H9 (cell line): Measurements from ENCODE around the gene TOR3A. TPM values are rescaled to one million over a fixed set of nuclear protein-coding genes. Genes with fewer than 3 reads are reported as not detected.

Experiments
- DNase-seq: peaks from one replicate; pipeline ENCODE4 v3.0.0-alpha.2; 2017
- H2AFZ ChIP-seq: one replicate; pipeline ENCODE4 v1.6.1; 2013; ENCODE audit warnings: mild to moderate bottlenecking, low read length, control low read depth, moderate library complexity
- H2AK5ac ChIP-seq: 2 replicates; pipeline ENCODE4 v1.6.1; 2013; ENCODE audit warnings: low read length, control low read depth, mixed read lengths; ENCODE audit not compliant: insufficient read length
- H2BK120ac ChIP-seq: one replicate; pipeline ENCODE4 v1.6.1; 2013; ENCODE audit warnings: low read depth, mild to moderate bottlenecking, low read length, control low read depth, inconsistent platforms; ENCODE audit not compliant: poor library complexity, severe bottlenecking
- H2BK12ac ChIP-seq: 2 replicates; pipeline ENCODE4 v1.6.1; 2013; ENCODE audit warnings: low read length, control low read depth, mixed read lengths, low read depth; ENCODE audit not compliant: insufficient read length
- H2BK15ac ChIP-seq: 2 replicates; pipeline ENCODE4 v1.6.1; 2013; ENCODE audit warnings: low read depth, low read length, control low read depth
- H2BK20ac ChIP-seq: one replicate; pipeline ENCODE4 v1.6.1; 2013; ENCODE audit warnings: low read depth, mild to moderate bottlenecking, low read length, control low read depth, inconsistent platforms; ENCODE audit not compliant: poor library complexity, severe bottlenecking
- H2BK5ac ChIP-seq: 2 replicates; pipeline ENCODE4 v1.6.1; 2013; ENCODE audit warnings: low read length, control low read depth, mixed read lengths; ENCODE audit not compliant: insufficient read length
- H3K14ac ChIP-seq: 2 replicates; pipeline ENCODE4 v1.6.1; 2013; ENCODE audit warnings: low read length, control low read depth; ENCODE audit not compliant: insufficient read depth
- H3K18ac ChIP-seq: 2 replicates; pipeline ENCODE4 v1.6.1; 2013; ENCODE audit warnings: low read depth, mild to moderate bottlenecking, mixed read lengths, low read length, control low read depth; ENCODE audit not compliant: insufficient read length
- H3K23ac ChIP-seq: 2 replicates; pipeline ENCODE4 v1.6.1; 2013; ENCODE audit warnings: low read length, control low read depth, mixed read lengths, low read depth; ENCODE audit not compliant: insufficient read length
- H3K23me2 ChIP-seq: 2 replicates; pipeline ENCODE4 v1.6.1; 2013; ENCODE audit warnings: low read depth, mild to moderate bottlenecking, mixed read lengths, low read length, control low read depth; ENCODE audit not compliant: insufficient read length, poor library complexity, severe bottlenecking
- H3K27ac ChIP-seq: 2 replicates; pipeline ENCODE4 v1.5.1; 2013; ENCODE audit warnings: low read length, control low read depth, mixed read lengths, low read depth; ENCODE audit not compliant: insufficient read length
- H3K27me3 ChIP-seq: 2 replicates; pipeline ENCODE4 v1.6.1; 2013; ENCODE audit warnings: low read length, control low read depth, inconsistent platforms; ENCODE audit not compliant: insufficient read depth
- H3K4ac ChIP-seq: 2 replicates; pipeline ENCODE4 v1.6.1; 2013; ENCODE audit warnings: low read depth, mild to moderate bottlenecking, control low read depth, inconsistent platforms, low read length, moderate library complexity
- H3K4me1 ChIP-seq: 2 replicates; pipeline ENCODE4 v1.6.1; 2013; ENCODE audit warnings: low read length, control low read depth, inconsistent platforms; ENCODE audit not compliant: insufficient read depth
- H3K4me2 ChIP-seq: 2 replicates; pipeline ENCODE4 v1.6.1; 2013; ENCODE audit warnings: low read length, control low read depth, mixed read lengths; ENCODE audit not compliant: insufficient read length, insufficient read depth
- H3K56ac ChIP-seq: 2 replicates; pipeline ENCODE4 v1.6.1; 2013; ENCODE audit warnings: low read depth, mild to moderate bottlenecking, mixed read lengths, low read length, control low read depth; ENCODE audit not compliant: insufficient read length
- H3K79me1 ChIP-seq: 2 replicates; pipeline ENCODE4 v1.6.1; 2013; ENCODE audit warnings: low read depth, mild to moderate bottlenecking, moderate library complexity, low read length, control low read depth, inconsistent platforms; ENCODE audit not compliant: insufficient read depth, poor library complexity, severe bottlenecking
- H3K79me2 ChIP-seq: 2 replicates; pipeline ENCODE4 v1.6.1; 2013; ENCODE audit warnings: low read length, control low read depth, inconsistent platforms; ENCODE audit not compliant: insufficient read depth
- H3K9ac ChIP-seq: 2 replicates; pipeline ENCODE4 v1.6.1; 2013; ENCODE audit warnings: low read length, control low read depth, mixed read lengths; ENCODE audit not compliant: insufficient read length; ENCODE audit errors: extremely low read depth
- H3K9me3 ChIP-seq: one replicate; pipeline ENCODE4 v1.6.1; 2013; ENCODE audit warnings: low read depth, low read length, inconsistent platforms; ENCODE audit not compliant: control insufficient read depth
- H3T11ph ChIP-seq: one replicate; pipeline ENCODE4 v1.6.1; 2013; ENCODE audit warnings: mild to moderate bottlenecking, low read length, control low read depth, inconsistent platforms
- H4K20me1 ChIP-seq: one replicate; pipeline ENCODE4 v1.6.1; 2013; ENCODE audit not compliant: control insufficient read depth, insufficient read length, insufficient read depth
- H4K5ac ChIP-seq: 2 replicates; pipeline ENCODE4 v1.6.1; 2013; ENCODE audit warnings: low read depth, mild to moderate bottlenecking, mixed read lengths, low read length, control low read depth; ENCODE audit not compliant: insufficient read length
- H4K8ac ChIP-seq: replicated peaks from 2 replicates; pipeline ENCODE4 v1.6.1; 2013; ENCODE audit warnings: low read length, control low read depth, mixed read lengths, low read depth; ENCODE audit not compliant: insufficient read length
- H4K91ac ChIP-seq: 2 replicates; pipeline ENCODE4 v1.6.1; 2013; ENCODE audit warnings: low read depth, mild to moderate bottlenecking, moderate library complexity, mixed read lengths, low read length, control low read depth; ENCODE audit not compliant: insufficient read length
- H3K27ac Mint-ChIP-seq, 3 experiments: 2 replicates in 2 of 3; 3 replicates in 1 of 3; pipeline ENCODE4 v1.8.0; 2020 to 2021; ENCODE audit warnings: mixed read lengths in 3 of 3, mild to moderate bottlenecking in 1 of 3, moderate library complexity in 1 of 3
- H3K27me3 Mint-ChIP-seq: 2 replicates; pipeline ENCODE4 v1.8.0; 2021; ENCODE audit warnings: low read depth, mild to moderate bottlenecking, moderate library complexity, mixed read lengths
- H3K36me3 Mint-ChIP-seq, 3 experiments: 2 replicates in 2 of 3; 3 replicates in 1 of 3; pipeline ENCODE4 v1.8.0; 2020 to 2021; ENCODE audit warnings: low read depth in 3 of 3, mixed read lengths in 3 of 3; ENCODE audit not compliant: insufficient read depth in 1 of 3
- H3K4me1 Mint-ChIP-seq, 2 experiments: 2 replicates each; pipeline ENCODE4 v1.8.0; 2020; ENCODE audit warnings: mixed read lengths in 2 of 2
- H3K4me3 Mint-ChIP-seq, 2 experiments: 2 replicates in 1 of 2; 3 replicates in 1 of 2; pipeline ENCODE4 v1.8.0; 2020 to 2021; ENCODE audit warnings: mild to moderate bottlenecking in 2 of 2, mixed read lengths in 2 of 2, moderate library complexity in 1 of 2
- H3K9me3 Mint-ChIP-seq, 2 experiments: 2 replicates in 1 of 2; 3 replicates in 1 of 2; pipeline ENCODE4 v1.8.0; 2020; ENCODE audit warnings: mild to moderate bottlenecking in 2 of 2, mixed read lengths in 2 of 2, moderate library complexity in 1 of 2
- WGBS: extraction: QIAGEN DNeasy Blood & Tissue Kit; methylation state at CpG from one replicate; pipeline ENCODE4 v1.1.7; 2013; ENCODE audit warnings: missing lambda C conversion rate, low lambda C conversion rate, mixed read lengths; ENCODE audit not compliant: insufficient read length; ENCODE audit errors: extremely low coverage; 5-methylcytosine and 5-hydroxymethylcytosine counted together
- total RNA-seq: library from RNA; stranded (reverse); gene quantifications from 2 replicates; pipeline ENCODE4 v1.2.1, GENCODE V29; 2021
- TF ChIP-seq, protein P1 (sequence below): fragments of 200-600 bp; sonication (generic); conservative IDR thresholded peaks from 3 replicates; pipeline ENCODE4 v1.8.0; 2021; ENCODE audit warnings: antibody characterized with exemption, mild to moderate bottlenecking

TOR3A gene
- total RNA-seq, 1 experiment from 2014 or later: 27.3 TPM

DNA sequence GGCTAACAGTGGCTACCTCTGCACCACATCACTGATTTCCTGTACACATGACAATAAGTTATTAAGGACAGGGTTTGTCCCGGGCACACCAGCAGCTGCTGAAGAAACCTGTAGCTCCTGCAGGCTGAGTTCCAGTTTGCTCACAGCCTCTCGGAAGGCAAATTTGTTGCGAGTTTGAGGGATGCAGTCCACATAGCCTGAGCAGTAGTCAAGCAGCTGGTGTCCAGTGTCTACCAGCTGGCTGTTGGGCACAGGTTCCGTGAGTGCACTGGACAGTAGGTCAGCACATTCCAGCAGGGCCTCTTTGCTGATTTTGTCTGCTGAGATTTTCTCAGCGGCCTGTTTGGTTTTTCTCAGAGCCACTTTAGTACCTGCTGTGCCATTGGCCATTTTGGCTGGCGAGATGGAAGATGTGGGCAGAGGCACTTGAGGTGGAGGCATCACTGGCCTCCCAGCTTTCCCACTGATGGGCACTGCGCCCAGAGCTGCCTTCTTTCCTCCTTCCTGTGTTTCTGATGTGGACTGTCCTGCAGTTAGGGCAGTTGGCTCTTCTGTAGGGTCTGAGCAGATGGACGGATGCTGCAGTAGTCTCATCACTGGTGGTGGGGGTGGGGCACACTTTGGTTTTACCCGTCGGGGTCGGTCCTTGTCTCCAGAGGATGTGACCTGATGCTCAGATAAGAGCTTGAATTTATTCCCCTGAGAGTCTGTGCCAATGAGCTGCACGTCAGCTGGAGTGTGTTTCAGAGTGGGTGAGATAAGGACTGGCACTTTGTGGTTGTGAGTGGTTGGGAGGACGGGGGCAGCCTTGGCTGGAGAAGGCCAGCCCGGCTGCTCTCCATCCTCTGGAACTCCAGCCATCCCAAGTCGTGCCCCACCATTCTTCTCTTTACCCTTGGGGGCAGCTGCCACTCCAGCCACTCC lies 26.1 kb downstream of the TOR3A start:
- TF ChIP-seq, protein P1, sequence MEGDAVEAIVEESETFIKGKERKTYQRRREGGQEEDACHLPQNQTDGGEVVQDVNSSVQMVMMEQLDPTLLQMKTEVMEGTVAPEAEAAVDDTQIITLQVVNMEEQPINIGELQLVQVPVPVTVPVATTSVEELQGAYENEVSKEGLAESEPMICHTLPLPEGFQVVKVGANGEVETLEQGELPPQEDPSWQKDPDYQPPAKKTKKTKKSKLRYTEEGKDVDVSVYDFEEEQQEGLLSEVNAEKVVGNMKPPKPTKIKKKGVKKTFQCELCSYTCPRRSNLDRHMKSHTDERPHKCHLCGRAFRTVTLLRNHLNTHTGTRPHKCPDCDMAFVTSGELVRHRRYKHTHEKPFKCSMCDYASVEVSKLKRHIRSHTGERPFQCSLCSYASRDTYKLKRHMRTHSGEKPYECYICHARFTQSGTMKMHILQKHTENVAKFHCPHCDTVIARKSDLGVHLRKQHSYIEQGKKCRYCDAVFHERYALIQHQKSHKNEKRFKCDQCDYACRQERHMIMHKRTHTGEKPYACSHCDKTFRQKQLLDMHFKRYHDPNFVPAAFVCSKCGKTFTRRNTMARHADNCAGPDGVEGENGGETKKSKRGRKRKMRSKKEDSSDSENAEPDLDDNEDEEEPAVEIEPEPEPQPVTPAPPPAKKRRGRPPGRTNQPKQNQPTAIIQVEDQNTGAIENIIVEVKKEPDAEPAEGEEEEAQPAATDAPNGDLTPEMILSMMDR: no peak
- Mint-ChIP-seq H3K36me3 (peaks cover 19 to 49% (median 41%) of the 10 kb centered on the region in 3 experiments; a peak in 6 of 7 replicates), H3K4me3 (no peak overlapping the region)

More for the DNA sequence above, 26.1 kb downstream of the TOR3A start:
- Histone ChIP-seq H3K79me2 (no peaks in the 10 kb centered on the region), H3K23ac (no peak overlapping the region), H3K56ac (no peak overlapping the region), H3K9ac (no peak overlapping the region), H4K8ac (no peak overlapping the region), H2BK20ac (no peak overlapping the region), H2AFZ (no peak overlapping the region), H3K4me2 (no peak overlapping the region), H3T11ph (no peak overlapping the region), H3K79me1 (no peaks in the 10 kb centered on the region), H2BK12ac (no peak overlapping the region), H3K18ac (no peak overlapping the region), H2AK5ac (no peak overlapping the region), H4K5ac (no peak overlapping the region), H3K23me2 (no peaks in the 10 kb centered on the region), H4K20me1 (no peaks in the 10 kb centered on the region), H2BK5ac (no peak overlapping the region), H3K27ac (no peak overlapping the region), H3K27me3 (no peaks in the 10 kb centered on the region), H3K14ac (no peak overlapping the region), H4K91ac (no peak overlapping the region), H3K4ac (no peak overlapping the region), H2BK15ac (no peak overlapping the region), H2BK120ac (no peak overlapping the region), H3K4me1 (no peaks in the 10 kb centered on the region), H3K9me3 (no peaks in the 10 kb centered on the region)
- Mint-ChIP-seq H3K4me1 (peaks cover 12 to 16% of the 10 kb centered on the region in 2 experiments), H3K9me3 (no peaks in the 10 kb centered on the region), H3K27ac (peak overlapping the region in 2 of 3 experiments; percentile 38 to 49; a peak in 3 of 7 replicates), H3K27me3 (no peaks in the 10 kb centered on the region; the same call in 1 of the 2 replicates)
- no peak for DNase-seq
- WGBS: no CpG with 5 or more reads among the region's 15 CpGs
